Fibroblast of skin of abdomen (primary cell): ENCODE measurements around the gene AMPD3.

ENCODE experiments used
- DNase-seq: peaks from one replicate; pipeline ENCODE4 v3.0.0-alpha.2; 2013

Gene AMPD3

DNA sequence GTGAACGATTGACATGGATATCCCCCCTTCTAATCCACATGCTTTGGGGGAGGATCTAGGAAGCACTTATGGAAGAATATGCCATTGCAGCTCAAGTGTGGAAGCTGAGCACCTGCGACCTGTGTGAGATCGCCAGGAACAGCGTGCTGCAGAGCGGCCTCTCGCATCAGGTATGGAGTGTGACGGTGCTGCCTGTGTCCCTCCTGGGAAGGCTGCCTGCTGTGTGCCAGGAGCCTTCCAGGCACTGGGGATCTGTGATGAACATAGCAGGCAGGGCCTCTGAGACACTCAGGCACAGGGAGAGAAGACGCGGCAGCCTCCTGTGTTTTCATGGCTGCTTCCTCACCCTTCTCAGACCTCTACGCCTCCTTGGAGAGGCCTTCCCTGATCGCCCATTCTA is 49.4 kb downstream of the AMPD3 start:
- DNase-seq = no peak

- no peak for DNase-seq
Observed at GRCh38 chr11:10505278-10506007, 50.4 kb downstream of the AMPD3 start.

- DNase-seq = no peak
Observed at GRCh38 chr11:10506008-10506370, 50.9 kb downstream of the AMPD3 start.

- DNase-seq = no peak
Observed at GRCh38 chr11:10511181-10511621, 56.1 kb downstream of the AMPD3 start.

GRCh38 chr11:10514202-10514601 is 59.1 kb downstream of the AMPD3 start:
- DNase-seq = no peak

DNA sequence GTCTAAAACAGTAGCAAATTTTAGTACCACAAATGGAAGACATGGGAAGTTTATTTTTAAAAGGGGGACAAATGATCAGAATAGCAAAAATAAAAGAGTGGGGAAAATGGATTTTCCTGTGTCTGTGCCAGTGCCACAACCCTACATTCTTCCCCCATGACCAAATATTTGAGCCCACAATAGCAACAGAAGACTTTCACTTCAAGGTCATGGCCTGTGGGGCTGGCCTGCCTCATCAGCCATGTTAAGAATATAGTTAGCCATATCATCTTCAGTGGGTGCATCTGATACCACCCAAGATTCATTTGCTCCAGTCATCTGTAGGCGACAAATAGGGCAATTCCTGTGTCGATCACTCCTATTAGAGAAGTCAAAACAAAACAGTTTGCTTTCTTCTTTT is 59.6 kb downstream of the AMPD3 start:
- no peak for DNase-seq

DNA sequence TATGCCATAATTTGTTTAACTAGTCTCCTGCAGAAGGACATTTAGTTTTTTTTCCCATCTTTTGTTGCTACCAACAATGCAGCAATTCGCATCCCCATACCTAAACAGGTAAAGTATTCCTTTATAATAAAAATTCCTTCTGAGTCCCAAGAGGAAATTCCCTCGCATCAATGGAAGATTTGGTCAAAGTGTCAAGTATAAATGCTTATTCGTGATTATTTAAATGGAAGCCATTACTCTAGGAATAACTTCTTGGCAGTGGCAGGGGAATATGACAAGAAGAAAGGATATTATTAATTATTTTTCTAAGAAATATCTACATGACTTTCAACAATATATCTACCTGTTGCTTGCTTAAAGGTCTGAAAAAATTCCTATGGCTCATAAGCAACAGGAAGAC is 60.4 kb downstream of the AMPD3 start:
- no peak for DNase-seq

DNA sequence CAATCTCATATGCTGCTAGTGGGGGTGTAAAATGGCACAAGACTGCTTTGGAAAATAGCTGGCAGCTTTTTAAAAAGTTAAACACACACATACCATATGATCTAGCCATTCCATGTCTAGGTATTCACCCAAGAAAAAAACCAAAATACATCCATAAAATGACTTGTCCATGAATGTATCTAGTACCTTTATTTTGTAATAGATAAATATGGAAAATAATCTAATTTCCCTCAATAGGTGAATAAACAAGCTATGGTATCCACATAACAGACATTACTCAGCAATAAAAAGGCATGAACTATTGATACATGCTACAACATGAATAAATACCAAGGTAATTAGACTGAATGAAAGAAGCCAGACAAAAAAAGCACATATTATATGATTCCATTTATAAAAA is 63.1 kb downstream of the AMPD3 start:
- DNase-seq = no peak

DNA sequence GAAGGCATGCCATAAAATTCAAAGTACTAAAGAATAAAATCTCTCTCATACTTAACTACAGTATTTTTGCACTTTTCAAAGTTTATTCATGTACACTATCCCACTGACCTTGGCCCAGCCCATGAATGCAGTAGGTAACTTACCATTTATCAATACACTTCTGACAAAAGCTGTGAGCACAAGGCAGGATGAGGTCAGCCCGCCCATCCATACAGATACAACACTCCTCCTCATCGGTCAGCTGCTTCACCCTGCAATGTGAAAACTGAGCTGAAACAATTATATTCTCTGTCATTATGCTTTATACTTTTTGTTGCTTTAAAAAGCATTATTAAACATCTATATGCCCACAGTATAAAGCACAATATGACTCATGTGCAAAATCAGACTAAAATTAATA is 63.8 kb downstream of the AMPD3 start:
- no peak for DNase-seq

GRCh38 chr11:10519630-10520029 is 64.6 kb downstream of the AMPD3 start:
- no peak for DNase-seq

- DNase-seq = no peak
Observed at GRCh38 chr11:10520562-10520961, 65.5 kb downstream of the AMPD3 start.

DNA sequence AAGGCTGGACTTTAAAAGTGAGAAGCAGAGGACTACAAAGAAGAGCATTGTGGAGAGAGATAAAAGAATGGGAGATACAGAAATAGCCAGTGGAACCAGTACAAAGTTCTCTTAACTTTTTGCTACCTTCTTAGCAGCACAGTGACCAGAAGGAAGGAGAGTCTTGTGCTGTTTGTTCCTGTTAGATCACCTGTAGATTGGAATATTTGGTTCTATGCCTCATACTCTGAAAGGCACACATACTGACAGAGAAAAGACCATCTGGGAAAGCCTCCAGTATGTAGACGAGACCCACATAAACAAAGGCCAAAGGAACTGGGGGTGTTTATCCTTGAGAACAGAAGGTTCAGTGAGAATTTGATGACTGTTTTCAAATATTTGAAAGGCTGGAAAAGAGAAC is 67.2 kb downstream of the AMPD3 start:
- DNase-seq = no peak

- DNase-seq = no peak
Observed at GRCh38 chr11:10522921-10523320, 67.9 kb downstream of the AMPD3 start.

GRCh38 chr11:10524471-10524870 is 69.4 kb downstream of the AMPD3 start:
- DNase-seq = no peak

DNA sequence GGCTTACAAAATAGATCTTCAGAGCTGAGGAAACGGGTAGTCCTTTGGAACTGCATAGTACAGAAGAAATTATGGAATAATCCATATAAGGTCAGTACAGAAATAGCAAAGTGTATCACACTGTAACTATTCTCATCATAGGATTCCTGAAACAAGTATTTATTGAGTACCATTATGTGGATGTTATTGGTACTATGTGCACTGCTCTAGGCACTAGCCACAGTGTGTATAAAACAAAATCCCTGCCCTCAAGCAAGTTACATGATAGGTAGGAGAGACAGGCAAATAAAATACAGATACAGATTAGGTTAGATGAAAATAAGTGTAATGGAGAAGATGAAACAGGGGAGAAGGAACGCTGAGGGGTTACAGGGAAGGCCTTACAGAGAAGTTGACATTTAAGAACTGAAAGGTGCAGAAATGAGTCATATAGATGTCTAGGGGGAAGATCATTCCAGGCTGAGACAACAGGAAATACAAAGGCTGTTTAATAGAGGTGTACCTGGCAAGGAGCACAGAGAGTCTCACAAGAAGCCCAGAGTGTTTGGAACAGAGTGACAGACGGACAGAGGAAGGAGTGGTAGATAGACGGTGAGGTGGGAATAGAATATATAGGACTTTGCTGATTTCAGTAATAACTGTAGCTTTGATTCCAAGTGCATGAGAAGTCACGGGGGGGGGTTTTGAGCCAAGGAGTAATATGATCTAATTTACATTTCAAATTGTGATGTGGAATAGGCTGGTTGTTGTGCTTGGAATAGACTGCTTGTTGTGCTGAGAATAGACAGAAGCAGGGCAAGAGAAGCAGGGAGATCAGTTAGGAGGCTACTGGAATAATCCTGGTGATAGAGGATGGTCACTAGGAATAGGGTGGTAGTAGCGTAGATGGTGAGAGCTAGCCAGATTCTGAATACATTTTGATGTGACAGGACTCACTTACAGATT is 72.2 kb downstream of the AMPD3 start:
- DNase-seq = no peak

- DNase-seq = peak; percentile 20
Observed at GRCh38 chr11:10528121-10528520, 73.1 kb downstream of the AMPD3 start.

- DNase-seq = peak; percentile 22
Observed at GRCh38 chr11:10529279-10529678, 74.2 kb downstream of the AMPD3 start.

DNA sequence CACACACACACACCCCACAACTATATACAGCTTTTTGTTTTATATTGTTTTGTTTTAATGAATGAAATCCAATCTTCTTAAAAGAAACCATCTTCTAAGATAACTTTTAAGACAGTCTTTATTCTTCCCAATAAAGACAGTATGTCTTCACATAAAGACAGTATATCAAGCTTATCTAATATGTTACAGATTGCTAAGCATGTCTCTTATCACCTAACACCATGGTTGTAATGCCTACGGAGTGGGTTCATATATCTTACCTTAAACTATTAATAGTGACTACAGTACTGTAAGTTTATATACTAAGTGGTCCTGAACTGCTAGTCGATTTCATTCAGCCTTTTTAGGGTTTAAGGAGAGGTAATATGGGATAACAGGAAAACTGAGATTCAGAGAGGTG is 77.5 kb downstream of the AMPD3 start:
- no peak for DNase-seq

- no peak for DNase-seq
Observed at GRCh38 chr11:10533323-10533722, 78.3 kb downstream of the AMPD3 start.

DNA sequence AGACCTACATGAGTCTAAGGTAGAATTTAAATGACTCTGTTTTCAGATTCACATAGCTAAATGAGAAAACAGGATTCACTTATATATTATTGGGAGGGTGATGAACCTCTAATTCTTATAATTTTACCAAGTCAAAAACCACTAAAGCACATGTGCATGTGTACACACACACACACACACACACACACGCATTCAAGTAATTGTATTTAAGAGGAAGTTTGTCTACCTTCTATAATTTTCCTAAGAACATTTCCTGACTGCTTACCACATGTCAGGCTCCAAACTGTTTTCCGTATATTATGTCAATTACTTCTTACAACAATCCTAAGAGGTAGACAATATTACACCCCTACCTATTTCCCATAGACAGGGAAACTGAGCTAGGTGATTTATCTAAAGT is 79.3 kb downstream of the AMPD3 start:
- no peak for DNase-seq

DNA sequence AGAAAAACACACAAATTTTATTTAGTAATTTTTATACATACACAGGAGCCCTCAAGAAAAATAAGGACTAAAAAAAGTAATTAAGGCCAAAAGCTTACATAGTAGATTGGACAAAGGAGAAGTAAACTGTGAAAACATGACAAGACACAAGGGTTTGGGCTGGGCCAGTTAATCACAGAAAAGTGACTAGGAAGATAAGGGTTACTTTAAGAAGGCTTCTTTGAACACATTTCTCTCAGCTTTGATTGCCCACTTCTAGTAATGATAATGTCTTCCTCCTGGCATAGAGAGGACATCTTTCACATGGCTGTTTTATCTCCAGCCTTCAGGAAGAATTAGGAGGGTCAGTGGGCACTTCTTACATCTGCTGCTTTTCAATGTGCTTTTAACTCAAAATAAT is 82.5 kb downstream of the AMPD3 start:
- no peak for DNase-seq

GRCh38 chr11:10538924-10539323 is 83.9 kb downstream of the AMPD3 start:
- no peak for DNase-seq

DNA sequence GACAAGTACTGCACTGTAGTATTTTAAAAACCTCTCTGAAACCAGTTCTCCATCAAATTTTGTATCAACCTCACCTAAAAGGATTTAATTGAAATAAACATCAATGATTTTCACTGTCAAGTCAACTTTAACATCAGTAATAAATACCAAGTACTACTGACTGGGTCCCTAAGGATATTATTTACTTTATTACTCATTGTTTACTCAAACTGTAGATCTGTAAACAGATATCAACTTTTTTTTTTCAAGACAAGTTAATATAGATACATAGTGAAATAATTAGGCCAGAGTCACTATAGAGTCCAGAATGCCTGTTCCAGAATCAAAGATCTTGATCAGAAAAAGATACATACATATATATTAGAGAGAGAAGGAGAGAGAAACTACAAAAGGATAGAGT is 84.3 kb downstream of the AMPD3 start:
- DNase-seq = no peak

DNA sequence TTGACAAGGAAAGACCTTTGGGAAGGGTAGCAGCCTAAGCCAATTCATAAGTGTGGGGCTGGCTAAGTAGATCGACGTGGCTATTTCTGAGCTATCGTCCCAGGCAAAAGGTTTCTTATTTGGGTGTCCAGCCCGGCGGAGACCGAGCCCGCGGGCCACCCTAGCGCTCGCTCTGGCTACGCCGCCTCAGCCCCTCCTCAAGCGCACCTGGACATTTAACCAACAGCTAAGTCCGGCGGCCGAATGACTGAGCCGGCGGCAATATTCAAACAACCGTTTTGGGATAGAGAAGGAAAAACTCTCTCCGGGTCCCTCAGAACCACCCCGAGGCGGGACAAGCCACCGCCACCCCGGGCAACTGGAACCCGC is 85.5 kb downstream of the AMPD3 start:
- DNase-seq = peak; percentile 14
